ENCODE measurements around the gene WDR26. TPM values are rescaled to one million over a fixed set of nuclear protein-coding genes. Genes with fewer than 3 reads are reported as not detected.

WDR26 gene
- total and polyA plus RNA-seq, 9 of the 15 experiments (the other 6 are each of a cell fraction or from before 2014, with no cell fraction given), result 11.5 to 66.0 (median 39.8) TPM

DNA sequence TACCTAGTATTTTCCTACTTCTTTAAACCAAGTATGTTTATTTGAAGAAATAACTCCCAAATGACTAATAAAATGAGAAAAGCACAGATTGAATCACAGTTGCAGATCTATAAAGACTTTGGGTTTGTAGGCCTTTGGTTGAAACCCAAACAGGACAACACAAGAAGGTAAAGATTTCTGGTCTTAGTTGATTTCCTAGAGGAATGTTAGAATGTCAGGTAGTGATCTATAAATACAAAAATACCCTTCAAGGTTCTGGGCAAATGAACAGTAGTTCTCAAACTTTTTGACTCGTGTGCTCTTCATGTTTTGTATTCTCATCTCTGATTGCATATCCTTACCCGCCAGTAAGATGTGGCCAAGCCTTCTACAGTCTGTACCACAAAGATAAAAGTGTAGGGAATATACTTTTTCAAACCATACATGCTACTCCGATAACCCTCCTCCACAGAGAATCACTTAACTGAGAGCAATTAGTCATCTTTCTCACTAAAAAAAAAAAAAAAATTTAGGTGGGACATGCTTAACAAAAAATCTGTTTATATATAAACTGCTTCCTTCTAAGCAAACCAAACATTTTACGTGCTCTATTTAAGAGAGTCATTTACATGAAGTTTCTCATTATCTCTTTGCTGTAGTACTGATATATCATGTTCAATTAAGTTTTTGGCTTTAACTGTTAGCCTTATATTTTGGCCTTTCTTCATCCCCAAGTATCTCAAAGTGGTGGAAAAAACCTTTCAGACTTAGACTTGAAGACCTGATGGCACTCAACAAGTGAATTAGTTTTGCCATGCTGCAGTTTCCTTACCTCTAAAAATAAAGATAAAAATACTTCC is 42.0 kb downstream of the WDR26 start (continued):
- TF ChIP-seq RAD21 (CRISPR knock-in tag; conservative IDR thresholded peaks at IDR 0.05 in 1 of 2, IDR thresholded peaks at IDR 0.05 in 1 of 2) (no peak), TEAD4 (IDR thresholded peaks at IDR 0.05; ENCODE audit: low read length) (peak; percentile 97), TEAD4 (CRISPR knock-in tag; IDR thresholded peaks at IDR 0.05; ENCODE audit: borderline replicate concordance) (no peak), SOX6 (IDR thresholded peaks at IDR 0.05) (peak; percentile 86), SMARCE1 (IDR thresholded peaks at IDR 0.05) (peak; percentile 89), L3MBTL2 (IDR thresholded peaks at IDR 0.05) (peak; percentile 51; the same call in 1 of the 2 replicates), NR2F6 (CRISPR knock-in tag; IDR thresholded peaks at IDR 0.05) (no peak), ILK (tag; IDR thresholded peaks at IDR 0.05; ENCODE audit: borderline replicate concordance, low read depth) (no peak), HMBOX1 (IDR thresholded peaks at IDR 0.05) (peak; percentile 71), JUN (IDR thresholded peaks at IDR 0.05; ENCODE audit: borderline replicate concordance, low read depth, low read length) (0 out of 2 replicates have a peak, but pooled peaks have one; percentile 40), JUN (CRISPR knock-in tag; IDR thresholded peaks at IDR 0.05; ENCODE audit: borderline replicate concordance) (no peak), PPARD (CRISPR knock-in tag; IDR thresholded peaks at IDR 0.05) (no peak), NCOA4 (IDR thresholded peaks at IDR 0.05; ENCODE audit: partially characterized antibody) (no peak), DIDO1 (tag; IDR thresholded peaks at IDR 0.05; ENCODE audit: low read depth) (no peak), ZNF175 (CRISPR knock-in tag; IDR thresholded peaks at IDR 0.05; ENCODE audit: low read depth) (peak; percentile 77), CBX3 (IDR thresholded peaks at IDR 0.05; ENCODE audit: borderline replicate concordance in 1 of 2, low read length in 2 of 2) (peak in 1 of 2 experiments; percentile 79; a peak in 2 of 3 replicates), NCOA6 (IDR thresholded peaks at IDR 0.05) (no peak), HMG20A (CRISPR knock-in tag; conservative IDR thresholded peaks at IDR 0.05) (no peak), NCOR1 (IDR thresholded peaks at IDR 0.05) (peak; percentile 94), MEIS2 (IDR thresholded peaks at IDR 0.05; ENCODE audit: partially characterized antibody) (peak; percentile 48), ILF3 (IDR thresholded peaks at IDR 0.05; ENCODE audit: borderline replicate concordance) (0 out of 2 replicates have a peak, but pooled peaks have one; percentile 17), ADNP (tag; IDR thresholded peaks at IDR 0.05) (0 out of 2 replicates have a peak, but pooled peaks have one; percentile 38), EWSR1 (IDR thresholded peaks at IDR 0.05; ENCODE audit: borderline replicate concordance, low read depth, partially characterized antibody) (no peak), ZBTB12 (CRISPR knock-in tag; IDR thresholded peaks at IDR 0.05) (no peak), NR3C1 (CRISPR knock-in tag; IDR thresholded peaks at IDR 0.05) (no peak), DEAF1 (CRISPR knock-in tag; IDR thresholded peaks at IDR 0.05) (no peak)

All from K562 (cell line).